ENCODE results near the gene ZNF81.
"Not testable (repeated sequence)": the region's sequence is repeated elsewhere in the genome, so short reads cannot be mapped to it uniquely, and the experiment has no call there.

Gene ZNF81

GRCh38 chrX:47844117-47844516, 7.4 kb downstream of the ZNF81 start:
- DNase-seq (ENCODE audit: low spot score): no peak

- DNase-seq (ENCODE audit: low spot score): no peak
Observed at GRCh38 chrX:47846040-47846439, 9.3 kb downstream of the ZNF81 start.

- DNase-seq (ENCODE audit: low spot score): no peak
Observed at GRCh38 chrX:47849778-47850177, 13.1 kb downstream of the ZNF81 start.

GRCh38 chrX:47850389-47850788, 13.7 kb downstream of the ZNF81 start:
- not testable (repeated sequence) for DNase-seq (ENCODE audit: low spot score)

GRCh38 chrX:47850901-47851300, 14.2 kb downstream of the ZNF81 start:
- DNase-seq (ENCODE audit: low spot score): no peak

GRCh38 chrX:47854474-47854873, 17.8 kb downstream of the ZNF81 start:
- DNase-seq (ENCODE audit: low spot score): peak; percentile 20

- DNase-seq (ENCODE audit: low spot score): no peak
Observed at GRCh38 chrX:47859686-47860085, 23.0 kb downstream of the ZNF81 start.

- no peak for DNase-seq (ENCODE audit: low spot score)
Observed at GRCh38 chrX:47862680-47863079, 26.0 kb downstream of the ZNF81 start.

- DNase-seq (ENCODE audit: low spot score): no peak
Observed at GRCh38 chrX:47863187-47863586, 26.5 kb downstream of the ZNF81 start.

- DNase-seq (ENCODE audit: low spot score): no peak
Observed at GRCh38 chrX:47864300-47864699, 27.6 kb downstream of the ZNF81 start.

- no peak for DNase-seq (ENCODE audit: low spot score)
Observed at GRCh38 chrX:47864785-47865184, 28.1 kb downstream of the ZNF81 start.

GRCh38 chrX:47873123-47873522, 36.4 kb downstream of the ZNF81 start:
- no peak for DNase-seq (ENCODE audit: low spot score)

- no peak for DNase-seq (ENCODE audit: low spot score)
Observed at GRCh38 chrX:47877327-47877726, 40.6 kb downstream of the ZNF81 start.

GRCh38 chrX:47878198-47878597, 41.5 kb downstream of the ZNF81 start:
- DNase-seq (ENCODE audit: low spot score): no peak

GRCh38 chrX:47879463-47879862, 42.8 kb downstream of the ZNF81 start:
- DNase-seq (ENCODE audit: low spot score): peak; percentile 0

- no peak for DNase-seq (ENCODE audit: low spot score)
Observed at GRCh38 chrX:47880927-47881326, 44.2 kb downstream of the ZNF81 start.

- DNase-seq (ENCODE audit: low spot score): no peak
Observed at GRCh38 chrX:47885501-47885900, 48.8 kb downstream of the ZNF81 start.

GRCh38 chrX:47898024-47898423, 61.3 kb downstream of the ZNF81 start:
- no peak for DNase-seq (ENCODE audit: low spot score)

GRCh38 chrX:47900833-47901232, 64.1 kb downstream of the ZNF81 start:
- no peak for DNase-seq (ENCODE audit: low spot score)

- no peak for DNase-seq (ENCODE audit: low spot score)
Observed at GRCh38 chrX:47902161-47902560, 65.5 kb downstream of the ZNF81 start.

GRCh38 chrX:47915886-47916493, 79.3 kb downstream of the ZNF81 start:
- DNase-seq (ENCODE audit: low spot score): no peak

- DNase-seq (ENCODE audit: low spot score): no peak
Observed at GRCh38 chrX:47918274-47918673, 81.6 kb downstream of the ZNF81 start.

GRCh38 chrX:47927212-47927611, 90.5 kb downstream of the ZNF81 start:
- no peak for DNase-seq (ENCODE audit: low spot score)

GRCh38 chrX:47931970-47932369, 95.3 kb downstream of the ZNF81 start:
- not testable (repeated sequence) for DNase-seq (ENCODE audit: low spot score)

- no peak for DNase-seq (ENCODE audit: low spot score)
Observed at GRCh38 chrX:47933946-47934345, 97.2 kb downstream of the ZNF81 start.
